ENCODE measurements around the gene NMNAT1. TPM values are rescaled to one million over a fixed set of nuclear protein-coding genes. Genes with fewer than 3 reads are reported as not detected.

The NMNAT1 gene
- total RNA-seq, 2 donors from 2014 or later = 9.8 to 12.3 TPM

Other genes with a start within 250 kb of the NMNAT1 start
- gene CLSTN1, start 119.5 kb upstream of the NMNAT1 start, total RNA-seq = 10 to 100 TPM; 57.3 to 66.4 TPM
- 10 to 100 TPM; 12.5 to 18.7 TPM for gene CTNNBIP1, start 33.2 kb upstream of the NMNAT1 start, total RNA-seq
- 10 to 100 TPM; 24.8 to 25.5 TPM for gene LZIC, start 84 bp upstream of the NMNAT1 start, total RNA-seq
- gene RBP7, start 53.8 kb downstream of the NMNAT1 start, total RNA-seq = not detected
- 10 to 100 TPM; 36.7 to 52.4 TPM for gene UBE4B, start 89.5 kb downstream of the NMNAT1 start, total RNA-seq